Epidermal melanocyte (primary cell): ENCODE measurements around the gene UBAP1.
"Not testable (repeated sequence)": the region's sequence is repeated elsewhere in the genome, so short reads cannot be mapped to it uniquely, and the experiment has no call there.

ENCODE experiments used
- DNase-seq: peaks from one replicate; pipeline ENCODE4 v3.0.0; 2011; ENCODE audit warnings: low spot score; ENCODE audit not compliant: insufficient read length

The UBAP1 gene

GRCh38 chr9:34259315-34259714, 80.5 kb downstream of the UBAP1 start:
- DNase-seq: no peak

DNA sequence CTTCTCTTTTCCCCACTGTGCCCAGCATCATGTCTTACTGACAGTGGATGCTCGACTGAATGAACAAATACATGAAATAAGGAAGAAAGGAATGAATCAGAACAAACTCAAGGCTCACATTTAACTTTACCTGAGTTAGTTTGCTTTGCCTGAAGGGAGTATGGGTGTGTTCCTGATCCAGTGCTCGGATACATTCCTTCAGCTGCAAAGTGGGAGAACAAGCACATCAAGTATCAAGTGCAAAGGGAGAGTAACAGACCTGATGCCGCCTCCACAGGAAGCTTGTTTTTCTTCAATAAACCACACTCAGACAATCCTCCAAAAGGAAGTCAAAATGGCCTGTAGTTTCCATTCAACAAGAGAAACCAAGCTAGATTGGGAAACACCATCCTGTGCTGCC, 84.1 kb downstream of the UBAP1 start:
- no peak for DNase-seq

DNA sequence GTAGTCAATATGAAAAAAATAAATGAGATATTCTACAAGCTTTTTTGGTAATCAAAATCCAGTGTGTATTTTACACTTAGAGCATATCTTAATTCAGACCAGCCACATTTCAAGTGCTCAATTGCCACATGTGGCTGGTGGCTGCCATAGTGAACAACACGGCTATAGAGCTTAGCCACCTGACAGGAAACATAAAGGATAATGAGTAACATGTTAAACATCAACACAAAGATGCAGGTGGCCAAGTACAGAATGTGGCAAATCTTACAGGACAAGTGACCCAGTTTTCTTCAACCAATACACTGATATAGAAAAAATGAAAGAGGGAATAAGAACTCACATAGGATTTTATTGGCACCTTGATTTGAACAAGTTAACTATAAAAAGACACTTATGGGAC, 88.8 kb downstream of the UBAP1 start:
- no peak for DNase-seq

GRCh38 chr9:34271265-34272006, 92.6 kb downstream of the UBAP1 start:
- DNase-seq: no peak

DNA sequence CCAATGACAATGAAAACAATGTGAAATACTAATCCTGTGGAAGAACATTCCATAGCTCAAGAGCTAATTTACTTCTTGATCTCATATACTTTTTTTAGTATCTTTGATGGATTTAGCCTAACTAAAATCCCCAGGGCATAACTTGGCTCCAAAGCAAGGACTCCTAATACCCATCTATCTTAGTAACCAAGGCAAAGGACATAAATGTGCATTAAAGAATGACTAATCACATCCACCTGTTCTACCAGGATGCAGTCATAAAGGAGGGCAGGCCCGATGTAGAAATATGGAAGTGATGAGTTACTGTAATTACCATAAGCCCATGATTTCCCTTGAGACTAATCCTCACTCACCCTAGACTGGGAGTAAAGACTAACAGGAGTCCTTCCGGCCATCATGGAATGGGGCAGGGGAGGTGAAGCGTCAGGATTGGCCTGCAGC, 93.3 kb downstream of the UBAP1 start:
- DNase-seq: no peak

GRCh38 chr9:34273588-34273987, 94.7 kb downstream of the UBAP1 start:
- not testable (repeated sequence) for DNase-seq

- DNase-seq: no peak
Observed at GRCh38 chr9:34275811-34276210, 97.0 kb downstream of the UBAP1 start.

- DNase-seq: no peak
Observed at GRCh38 chr9:34276772-34277171, 97.9 kb downstream of the UBAP1 start.

DNA sequence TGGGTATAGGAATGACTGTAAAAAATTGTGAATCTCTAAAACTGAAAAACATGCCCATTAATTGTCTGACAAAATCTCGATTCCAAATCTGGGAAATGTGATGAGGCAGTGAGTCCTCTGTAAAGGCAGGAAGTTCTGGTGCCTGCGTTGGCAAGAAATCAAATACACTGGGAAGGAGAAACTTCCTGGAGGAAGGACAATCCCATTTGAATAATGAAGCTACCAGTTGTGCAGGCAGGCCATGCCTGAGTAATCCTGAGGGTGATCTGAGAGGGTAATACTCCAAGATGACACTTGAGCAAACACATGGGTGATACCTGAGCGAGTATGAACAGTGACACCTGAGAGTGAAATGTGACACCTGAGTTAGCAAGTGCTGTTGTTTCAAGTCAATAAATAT, 100.6 kb downstream of the UBAP1 start:
- no peak for DNase-seq

GRCh38 chr9:34282096-34282495, 103.3 kb downstream of the UBAP1 start:
- DNase-seq: no peak

DNA sequence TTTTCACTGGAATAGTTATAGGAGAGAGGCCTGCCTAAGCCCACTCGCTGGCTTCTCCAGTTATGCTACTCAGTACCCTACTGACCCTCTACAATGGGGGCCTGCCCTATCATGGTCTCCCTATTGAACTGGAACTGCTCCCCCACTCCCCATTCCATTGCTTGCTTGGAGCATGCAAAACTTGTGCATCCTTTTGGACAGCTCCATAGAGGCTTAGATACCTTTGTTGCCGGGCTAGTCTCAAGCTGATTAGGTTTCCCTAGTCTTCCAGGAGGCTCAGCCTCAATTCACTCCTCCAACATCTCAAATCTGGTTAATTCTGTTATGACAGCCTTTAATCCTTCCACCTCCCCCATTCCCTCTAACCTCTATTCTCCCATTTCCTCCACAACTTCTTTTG, 110.3 kb downstream of the UBAP1 start:
- DNase-seq: no peak

- no peak for DNase-seq
Observed at GRCh38 chr9:34291023-34291422, 112.2 kb downstream of the UBAP1 start.

DNA sequence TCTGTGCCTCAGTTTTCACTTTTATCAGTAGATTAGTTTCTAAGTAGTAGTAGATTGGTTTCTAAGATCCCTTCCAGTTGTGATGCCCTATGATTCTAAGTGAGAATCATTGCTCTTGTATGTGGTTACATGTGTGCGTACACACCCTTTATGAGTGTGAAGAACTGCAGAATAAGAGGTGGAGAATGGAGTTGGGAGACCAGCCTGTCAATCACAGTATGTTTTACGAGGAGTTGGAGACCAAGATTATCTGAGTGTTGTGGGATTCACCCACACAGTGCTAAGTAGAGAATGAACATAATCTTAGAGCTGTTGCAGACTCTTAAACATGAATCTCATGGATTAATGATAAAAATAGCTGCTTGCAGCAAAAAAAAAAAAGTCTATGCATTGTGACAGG, 112.6 kb downstream of the UBAP1 start:
- DNase-seq: no peak

GRCh38 chr9:34292552-34292951, 113.7 kb downstream of the UBAP1 start:
- DNase-seq: no peak

- not testable (repeated sequence) for DNase-seq
Observed at GRCh38 chr9:34301064-34301463, 122.2 kb downstream of the UBAP1 start.
